HepG2 (cell line): Measurements from ENCODE around the gene MEAF6. TPM values are rescaled to one million over a fixed set of nuclear protein-coding genes. Genes with fewer than 3 reads are reported as not detected.

Experiments used
- DNMT1 ChIP-seq: sonication (generic); formaldehyde crosslinking; IDR thresholded peaks from 2 replicates; pipeline ENCODE4 v1.5.1; 2020; ENCODE audit warnings: mild to moderate bottlenecking, missing genetic modification reagents
- EP300 ChIP-seq, 3 experiments: sonication (generic) in 1 of 3; formaldehyde crosslinking in 1 of 3; IDR thresholded peaks; 2 replicates each; pipeline versions ENCODE4 v1.5.1 to v1.6.1; 2011 to 2020; ENCODE audit warnings: low read depth in 2 of 3, low read length in 2 of 3, borderline replicate concordance in 1 of 3, improper control_type of control experiment in 1 of 3, mild to moderate bottlenecking in 1 of 3, missing genetic modification reagents in 1 of 3, moderate library complexity in 1 of 3
- JUNB ChIP-seq: sonication (generic); formaldehyde crosslinking; IDR thresholded peaks from 2 replicates; pipeline ENCODE4 v1.8.0; 2022; ENCODE audit warnings: missing genetic modification reagents, mild to moderate bottlenecking, borderline replicate concordance
- ONECUT2 ChIP-seq: sonication (generic); formaldehyde crosslinking; IDR thresholded peaks from 2 replicates; pipeline ENCODE4 v1.4.0; 2020; ENCODE audit warnings: missing genetic modification reagents
- PRDM4 ChIP-seq: sonication (generic); formaldehyde crosslinking; IDR thresholded peaks from 2 replicates; pipeline ENCODE4 v1.9.0; 2021; ENCODE audit warnings: missing genetic modification reagents, borderline replicate concordance
- RCOR2 ChIP-seq: IDR thresholded peaks from 2 replicates; pipeline ENCODE4 v1.6.1; 2016; ENCODE audit warnings: missing biosample characterization, missing genetic modification reagents
- RORA ChIP-seq: sonication (generic); formaldehyde crosslinking; IDR thresholded peaks from 2 replicates; pipeline ENCODE4 v1.5.0; 2020; ENCODE audit warnings: mild to moderate bottlenecking, missing genetic modification reagents, moderate library complexity
- SNAPC4 ChIP-seq: sonication (generic); formaldehyde crosslinking; IDR thresholded peaks from 2 replicates; pipeline ENCODE4 v1.4.0; 2020; ENCODE audit warnings: mild to moderate bottlenecking, missing genetic modification reagents
- ZBTB8A ChIP-seq: sonication (generic); formaldehyde crosslinking; IDR thresholded peaks from 2 replicates; pipeline ENCODE4 v1.4.0; 2020; ENCODE audit warnings: mild to moderate bottlenecking, low read depth, missing genetic modification reagents, borderline replicate concordance
- ZNF317 ChIP-seq: sonication (generic); formaldehyde crosslinking; IDR thresholded peaks from 2 replicates; pipeline ENCODE4 v1.5.0; 2020; ENCODE audit warnings: mild to moderate bottlenecking, missing genetic modification reagents
- ZNF501 ChIP-seq: sonication (generic); formaldehyde crosslinking; IDR thresholded peaks from 2 replicates; pipeline ENCODE4 v1.5.1; 2020; ENCODE audit warnings: mild to moderate bottlenecking, moderate library complexity, missing genetic modification reagents
- ZNF609 ChIP-seq: sonication (generic); formaldehyde crosslinking; IDR thresholded peaks from 2 replicates; pipeline ENCODE4 v1.4.0; 2020; ENCODE audit warnings: mild to moderate bottlenecking, missing genetic modification reagents, borderline replicate concordance
- ZSCAN5A ChIP-seq: sonication (generic); formaldehyde crosslinking; IDR thresholded peaks from 2 replicates; pipeline ENCODE4 v1.8.0; 2022; ENCODE audit warnings: mild to moderate bottlenecking, missing genetic modification reagents, borderline replicate concordance
- polyA plus RNA-seq, 8 experiments: library from polyadenylated mRNA; depleted of rRNA in 3 of 8; stranded (reverse) in 7 of 8; unstranded in 1 of 8; fragments of >200 nt; fragmentation: Illumina TruSeq in 4 of 8; extraction: Trizol in 4 of 8; gene quantifications; 2 replicates each; pipeline versions ENCODE4 v1.2.1 to v1.2.3, GENCODE V29; 2011 to 2016; ENCODE audit warnings: low read depth in 4 of 8, missing spikeins in 1 of 8, mixed read lengths in 1 of 8; ENCODE audit not compliant: insufficient read depth in 1 of 8
- total RNA-seq, 5 experiments: library from RNA; depleted of rRNA; stranded (reverse); fragments of >200 nt; fragmentation: Illumina TruSeq; extraction: Trizol; gene quantifications; 2 replicates each; pipeline ENCODE4 v1.2.3, GENCODE V29; 2016; ENCODE audit warnings: low read depth in 1 of 5

The MEAF6 gene
- total and polyA plus RNA-seq, 2 of the 13 experiments (the other 11 are each of a cell fraction or from before 2014, with no cell fraction given) = 29.5 to 45.6 TPM

- TF ChIP-seq ZSCAN5A (CRISPR knock-in tag) (no peak), ZNF501 (peak; percentile 71), JUNB (CRISPR knock-in tag) (no peak), RCOR2 (CRISPR knock-in tag) (no peak), RORA (CRISPR knock-in tag) (no peak), SNAPC4 (CRISPR knock-in tag) (no peak), ZNF317 (CRISPR knock-in tag) (0 out of 2 replicates have a peak, but pooled peaks have one; percentile 17), PRDM4 (CRISPR knock-in tag) (no peak), EP300 (IDR thresholded peaks at IDR 0.05; ENCODE audit: low read depth in 2 of 2, low read length in 2 of 2) (no peak), EP300 (CRISPR knock-in tag; IDR thresholded peaks at IDR 0.05; ENCODE audit: borderline replicate concordance) (no peak), ZBTB8A (no peak), DNMT1 (CRISPR knock-in tag) (peak; percentile 66; the same call in 1 of the 2 replicates), ZNF609 (CRISPR knock-in tag) (peak; percentile 42; the same call in 1 of the 2 replicates), ONECUT2 (0 out of 2 replicates have a peak, but pooled peaks have one; percentile 55)
Observed at GRCh38 chr1:37514350-37515184, at the start of gene MEAF6 (continued).
